GM11168 (cell line): Measurements from ENCODE around the gene DCDC2.
"Not testable (repeated sequence)": the region's sequence is repeated elsewhere in the genome, so short reads cannot be mapped to it uniquely, and the experiment has no call there.

Source experiments
- in situ Hi-C: fragments of 300-500 bp; cut with MboI; formaldehyde crosslinking; loops from one replicate; pipeline ENCODE4 v1.12.0; 2022; ENCODE audit warnings: low sequenced_read_pairs; ENCODE audit not compliant: unreplicated experiment

Gene DCDC2

DNA sequence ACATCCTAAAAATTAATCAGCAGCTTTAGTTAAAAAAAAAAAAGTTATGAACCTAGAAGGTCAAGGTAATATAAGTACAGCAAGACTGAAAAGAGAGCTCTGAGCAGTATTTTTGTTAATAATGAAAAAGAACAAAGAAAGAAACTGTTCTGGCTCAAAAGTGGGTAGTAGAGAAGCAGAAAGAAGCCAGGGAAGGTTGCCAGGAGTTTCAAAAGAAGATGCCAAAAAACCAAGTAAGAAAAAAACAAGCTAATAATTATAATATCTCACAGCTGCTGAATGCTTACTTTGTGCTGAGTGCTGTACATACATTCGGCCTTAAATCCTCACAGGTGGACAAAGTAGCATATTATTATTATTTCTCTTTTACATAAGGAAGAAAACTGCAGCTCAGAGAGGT, 200.0 kb downstream of the DCDC2 start:
- in situ Hi-C loops, result no loop called here

DNA sequence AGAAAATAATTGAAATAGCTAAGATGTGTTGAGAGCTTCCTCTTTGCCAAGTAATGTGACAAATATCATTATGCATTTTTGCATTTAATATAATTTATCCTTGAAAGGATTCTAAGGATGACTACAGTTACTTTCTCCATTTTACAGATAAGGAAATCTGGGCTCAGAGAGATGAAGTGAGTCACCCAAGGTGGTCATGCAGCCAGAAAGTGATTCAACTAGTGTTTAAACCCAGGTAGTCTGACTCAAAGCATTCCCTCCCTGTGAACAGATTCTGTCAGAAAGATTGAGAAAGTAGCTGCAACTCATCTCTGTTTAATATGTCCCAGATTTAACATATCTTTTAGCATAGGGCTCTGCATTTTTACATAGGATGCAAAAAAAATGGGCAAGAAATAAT, 203.7 kb downstream of the DCDC2 start:
- in situ Hi-C loops, result no loop called here

DNA sequence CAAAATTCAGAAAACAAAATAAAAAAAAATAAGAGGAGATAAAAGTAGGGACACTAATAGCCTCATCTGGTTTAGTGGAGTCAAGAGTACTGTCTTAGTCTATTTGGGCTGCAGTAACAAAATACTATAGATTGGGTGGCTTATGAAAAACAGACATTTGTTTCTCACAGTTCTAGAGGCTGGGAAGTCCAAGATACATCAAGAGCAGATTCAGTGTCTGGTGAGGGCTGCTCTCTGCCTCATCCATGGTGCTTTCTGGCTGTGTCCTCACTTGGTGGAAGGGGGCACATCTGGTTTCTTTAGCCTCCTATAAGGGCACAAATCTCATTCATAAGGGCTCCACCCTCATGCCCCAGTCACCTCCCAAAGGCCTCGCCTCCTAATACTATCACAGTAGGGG, 205.8 kb downstream of the DCDC2 start:
- in situ Hi-C loops, result no loop called here

DNA sequence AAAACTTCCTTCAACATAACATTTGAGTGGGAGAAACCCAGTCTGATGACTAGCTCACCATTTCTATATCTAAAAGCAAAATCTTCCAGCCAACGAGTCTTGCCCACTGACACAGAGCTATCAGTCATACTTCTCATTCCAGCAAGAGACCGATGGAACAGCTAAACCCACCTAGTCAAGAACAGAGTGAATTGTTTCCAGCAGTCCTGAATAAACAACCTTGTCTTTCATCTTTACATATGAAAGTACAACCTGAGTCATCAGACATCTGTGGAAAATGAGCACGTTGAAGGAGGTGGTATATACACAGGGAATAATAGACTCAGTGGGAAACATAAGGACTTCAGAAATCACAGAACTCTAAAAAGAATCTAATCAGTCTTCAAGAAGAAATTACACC, 208.0 kb downstream of the DCDC2 start:
- in situ Hi-C loops, result no loop called here

DNA sequence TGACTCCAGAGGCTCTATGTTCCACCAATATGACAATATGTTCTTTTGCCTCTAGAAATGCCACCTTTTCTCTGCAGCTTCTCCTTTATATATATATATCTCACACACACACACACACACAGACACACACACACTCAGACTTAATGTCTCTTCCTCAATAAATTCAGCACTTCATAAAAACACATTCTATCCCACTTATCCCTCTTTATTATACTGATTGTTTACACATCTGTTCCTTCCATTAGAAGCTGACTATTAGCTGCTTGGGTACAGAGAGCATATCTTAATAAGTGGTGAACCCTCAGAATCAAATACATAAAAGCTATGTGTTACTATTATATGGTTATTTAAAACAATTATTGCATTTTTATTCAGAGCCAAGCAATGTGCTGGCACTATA, 208.6 kb downstream of the DCDC2 start:
- in situ Hi-C loops, result no loop called here

DNA sequence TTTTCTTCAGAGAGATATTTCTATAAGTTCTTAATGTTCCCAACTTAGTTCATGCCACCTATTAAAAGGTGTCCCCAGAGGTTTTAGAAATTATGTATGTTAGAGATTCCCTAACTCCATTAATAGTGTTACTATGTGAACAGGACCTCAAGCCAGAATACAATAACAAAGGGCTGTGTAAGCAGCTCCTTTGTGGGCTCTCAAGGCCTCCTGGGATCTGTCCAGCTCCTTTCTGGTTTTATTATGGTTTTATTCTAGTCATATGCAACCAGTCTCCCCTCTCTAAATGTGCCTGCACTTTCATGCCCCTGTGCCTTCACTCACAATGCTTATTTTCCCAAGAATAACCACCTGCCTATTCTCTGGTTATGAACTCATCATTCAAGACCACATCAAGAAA, 209.2 kb downstream of the DCDC2 start:
- in situ Hi-C loops, result no loop called here

DNA sequence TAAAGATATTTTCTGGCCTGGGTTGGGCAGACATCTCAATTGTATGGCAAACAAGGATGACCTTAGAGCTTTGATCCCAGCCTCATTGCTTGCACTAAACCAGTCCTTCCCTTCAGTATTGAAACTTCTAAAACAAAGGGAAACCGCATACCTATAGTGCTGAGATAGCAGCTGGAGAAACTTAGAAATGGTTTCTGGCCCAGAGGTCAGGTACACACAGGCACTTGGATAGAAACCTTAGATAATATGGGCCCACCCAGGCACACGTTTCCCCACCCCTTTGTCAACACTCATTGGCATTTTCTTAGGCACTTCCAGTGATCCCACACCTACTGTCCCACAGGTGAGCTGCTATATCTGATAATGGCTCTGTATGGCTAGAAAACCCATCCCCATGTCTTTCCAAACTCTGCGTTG, 209.7 kb downstream of the DCDC2 start:
- in situ Hi-C loops, result no loop called here

DNA sequence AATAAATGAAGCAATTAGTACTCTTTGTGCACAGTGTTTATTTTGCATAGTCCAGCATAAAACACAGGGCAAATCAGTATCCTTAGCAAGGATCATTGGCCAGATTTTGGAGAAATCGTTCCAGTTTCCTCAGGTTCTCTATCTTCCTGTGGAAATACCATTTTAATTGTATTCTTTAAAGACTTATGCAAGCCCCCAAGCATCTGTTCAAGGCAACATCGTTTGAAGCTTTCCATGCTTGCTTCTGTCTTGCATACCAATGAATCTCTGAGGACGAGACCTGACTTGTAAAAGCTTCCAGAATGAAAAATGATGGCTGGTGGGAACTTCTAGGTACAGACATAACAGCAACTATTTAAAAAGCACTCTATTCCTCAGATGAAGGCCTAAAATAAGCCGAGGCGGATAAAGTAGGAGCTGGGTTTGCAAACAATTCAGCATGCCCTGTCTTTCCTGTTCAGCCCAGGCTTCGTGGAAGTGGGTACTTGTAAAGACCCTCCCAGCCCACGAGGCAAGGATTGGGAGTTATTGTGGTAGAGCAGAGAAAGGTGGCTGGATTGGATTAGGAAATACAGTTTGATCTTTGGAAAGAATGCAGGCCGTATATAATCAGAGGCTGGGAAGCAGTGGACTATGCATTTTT, 210.2 kb downstream of the DCDC2 start:
- in situ Hi-C loops, result no loop called here

DNA sequence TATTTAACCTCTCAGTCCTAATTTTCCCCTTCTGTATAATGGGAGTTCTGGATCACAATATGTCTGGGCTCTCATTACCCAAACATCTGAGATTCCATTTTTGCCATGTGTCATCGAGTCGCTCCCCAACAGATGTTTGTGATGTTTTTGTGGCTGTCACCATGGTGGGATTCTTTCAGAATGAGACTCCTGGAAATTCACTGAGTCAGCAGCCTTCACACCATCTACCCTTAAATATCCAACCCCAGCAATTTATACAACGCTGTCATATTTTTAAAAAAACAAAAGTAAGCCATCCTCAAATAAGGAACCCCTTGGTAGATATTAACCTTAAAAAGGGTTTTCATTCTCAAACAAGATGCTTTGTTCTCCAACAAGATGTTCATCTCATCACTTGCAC, 211.0 kb downstream of the DCDC2 start:
- in situ Hi-C loops, result no loop called here

DNA sequence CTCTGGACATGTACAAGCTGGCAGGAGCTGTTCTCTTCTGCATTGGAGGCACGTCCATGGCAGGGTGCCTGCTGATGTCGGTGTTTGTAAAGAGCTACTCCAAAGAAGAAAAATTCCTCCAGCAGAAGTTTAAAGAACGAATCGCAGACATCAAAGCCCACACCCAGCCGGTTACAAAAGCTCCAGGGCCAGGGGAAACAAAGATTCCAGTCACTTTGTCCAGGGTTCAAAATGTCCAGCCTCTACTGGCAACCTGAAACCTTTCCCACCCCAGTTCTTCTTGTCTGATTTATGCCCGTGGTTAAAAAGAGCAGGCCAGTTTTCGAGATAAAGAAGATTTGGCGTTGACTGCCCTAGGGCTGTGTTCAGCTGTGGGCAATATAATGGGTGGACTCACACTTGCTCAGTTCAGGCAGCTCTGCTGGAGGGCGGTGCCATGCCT, 212.1 kb downstream of the DCDC2 start:
- in situ Hi-C loops, result no loop called here

DNA sequence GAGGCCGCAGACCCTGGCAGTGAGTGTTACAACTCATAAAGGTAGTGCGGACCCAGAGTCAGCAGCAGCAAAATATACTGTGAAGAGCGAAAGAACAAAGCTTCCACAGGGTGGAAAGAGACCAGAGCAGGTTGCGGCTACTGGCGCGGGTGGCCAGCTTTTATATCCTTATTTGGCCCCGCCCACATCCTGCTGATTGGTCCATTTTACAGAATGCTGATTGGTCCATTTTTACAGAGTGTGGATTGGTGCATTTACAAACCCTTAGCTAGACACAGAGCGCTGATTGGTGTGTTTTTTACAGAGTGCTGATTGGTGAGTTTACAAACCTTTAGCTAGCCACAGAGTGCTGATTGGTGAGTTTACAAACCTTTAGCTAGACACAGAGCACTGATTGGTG, 215.1 kb downstream of the DCDC2 start:
- in situ Hi-C loops, result not testable (repeated sequence)

DNA sequence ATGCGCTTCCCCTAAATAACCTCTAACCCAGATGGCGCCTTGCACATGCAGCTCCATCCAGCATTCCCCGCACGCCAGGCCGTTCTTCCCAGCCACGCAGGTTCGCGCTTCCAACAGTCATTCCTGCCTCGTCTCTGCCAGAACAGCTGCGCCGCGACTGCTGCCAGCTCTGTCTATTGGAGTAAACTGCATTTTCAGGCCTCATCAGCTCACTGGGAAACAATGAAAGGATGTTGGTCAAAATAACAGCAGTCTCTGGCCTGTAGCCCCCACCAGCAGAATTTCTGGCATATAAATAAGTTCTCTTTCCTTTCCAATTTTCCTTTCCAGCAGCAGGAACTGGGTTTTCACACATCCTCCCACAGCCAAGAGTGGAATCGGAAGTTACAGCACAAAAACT, 217.3 kb downstream of the DCDC2 start:
- in situ Hi-C loops, result no loop called here

DNA sequence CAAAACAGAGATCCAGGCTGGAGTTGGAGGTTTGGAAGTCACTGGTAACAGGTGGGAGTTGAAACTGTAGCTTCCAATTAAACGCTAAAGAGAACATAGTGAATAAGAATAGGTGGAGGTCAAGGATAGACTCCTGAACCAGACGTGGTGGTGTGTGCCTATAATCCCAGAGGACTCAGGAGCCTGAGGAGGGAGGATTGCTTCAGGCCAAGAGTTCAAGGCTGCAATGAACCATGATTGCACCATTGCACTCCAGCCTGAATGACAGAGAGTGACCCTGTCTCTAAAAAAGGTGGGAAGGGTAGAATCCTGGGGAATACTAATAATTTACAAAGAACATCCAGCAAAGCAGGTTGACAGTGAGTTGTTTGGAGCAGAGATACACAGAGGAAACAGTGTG, 218.2 kb downstream of the DCDC2 start:
- in situ Hi-C loops, result no loop called here

DNA sequence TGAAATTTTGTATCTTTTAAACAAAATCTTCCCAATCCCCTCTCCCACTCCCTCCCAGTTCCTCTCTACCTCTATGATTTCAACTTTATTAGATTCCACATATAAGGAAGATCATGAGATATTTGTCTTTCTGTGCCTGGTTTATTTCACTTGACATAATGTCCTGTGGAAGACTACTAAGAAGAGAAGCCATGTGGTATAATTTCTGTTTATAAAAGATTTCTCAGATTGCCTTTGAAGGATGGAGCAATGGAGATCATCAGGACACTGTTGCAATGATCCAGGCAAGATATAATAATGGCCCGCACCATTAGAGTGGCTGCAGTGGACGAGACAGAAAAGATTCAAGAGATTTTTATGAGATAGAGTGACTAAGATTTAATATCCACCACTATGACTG, 218.8 kb downstream of the DCDC2 start:
- in situ Hi-C loops, result no loop called here

DNA sequence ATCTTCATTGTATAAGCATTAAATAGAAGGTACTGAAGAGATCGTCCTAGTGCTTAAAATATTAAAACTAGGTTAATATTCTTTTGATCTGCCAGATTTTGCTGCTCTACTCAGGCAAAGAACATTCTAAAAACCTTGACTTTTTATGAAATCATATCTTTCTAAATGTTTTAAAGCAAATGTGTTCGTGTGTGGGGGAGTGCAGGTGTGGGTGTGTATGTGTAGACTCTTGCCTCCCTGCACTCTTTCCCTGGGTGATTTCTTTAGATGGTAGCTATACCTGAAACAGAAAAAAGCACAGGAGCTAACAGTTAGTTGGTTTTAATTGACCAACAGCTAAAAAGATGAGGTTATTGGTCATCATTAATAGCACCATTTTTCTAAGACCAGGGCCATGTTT, 226.1 kb downstream of the DCDC2 start:
- in situ Hi-C loops, result no loop called here

DNA sequence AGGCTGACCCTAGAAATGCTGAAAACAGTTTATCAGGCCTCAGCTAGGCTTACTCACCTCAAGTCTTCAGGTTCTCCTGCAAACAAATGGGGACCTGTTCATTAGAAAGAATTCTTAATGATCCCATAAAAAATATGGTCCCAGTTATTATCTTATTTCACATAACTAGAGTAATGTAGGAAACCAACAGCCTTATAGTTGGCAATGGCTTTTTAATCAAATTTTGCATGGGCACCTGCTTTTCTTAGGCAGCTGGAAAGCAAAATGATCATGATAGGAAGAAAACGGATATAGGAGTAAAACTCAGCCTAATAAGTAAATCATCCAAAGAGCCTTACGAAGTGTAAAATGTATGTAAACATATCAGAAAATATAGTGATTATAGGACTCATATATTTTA, 230.5 kb downstream of the DCDC2 start:
- in situ Hi-C loops, result no loop called here

DNA sequence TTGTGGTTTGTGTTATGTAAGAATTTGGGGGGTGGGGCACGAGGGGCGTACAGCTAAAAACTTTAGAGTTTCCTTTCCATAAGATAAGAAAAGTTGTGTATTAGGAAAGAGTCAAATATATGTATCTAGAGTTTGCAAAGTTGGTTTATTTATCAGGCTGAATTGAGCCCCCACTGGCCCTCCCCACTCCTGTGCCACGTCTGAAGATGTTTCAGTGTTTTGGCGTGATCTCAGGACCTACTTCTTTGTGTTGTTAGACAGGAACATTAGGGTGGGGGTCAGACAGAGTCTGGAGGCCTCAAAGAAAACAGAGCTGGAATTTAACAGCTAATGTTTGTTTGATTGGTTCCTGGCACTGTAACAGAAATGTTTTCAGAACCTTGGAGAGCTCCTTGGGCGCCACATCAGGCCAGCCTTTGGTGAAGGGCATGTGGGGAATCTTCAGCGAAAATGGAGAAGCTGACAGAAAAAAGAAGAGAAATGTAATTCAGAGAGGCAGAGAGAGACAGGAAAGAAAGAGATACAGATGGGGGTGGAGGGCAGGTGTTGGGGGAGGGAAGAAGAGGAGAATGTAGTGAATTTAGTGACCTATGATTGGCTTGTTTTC, 231.2 kb downstream of the DCDC2 start:
- in situ Hi-C loops, result no loop called here

DNA sequence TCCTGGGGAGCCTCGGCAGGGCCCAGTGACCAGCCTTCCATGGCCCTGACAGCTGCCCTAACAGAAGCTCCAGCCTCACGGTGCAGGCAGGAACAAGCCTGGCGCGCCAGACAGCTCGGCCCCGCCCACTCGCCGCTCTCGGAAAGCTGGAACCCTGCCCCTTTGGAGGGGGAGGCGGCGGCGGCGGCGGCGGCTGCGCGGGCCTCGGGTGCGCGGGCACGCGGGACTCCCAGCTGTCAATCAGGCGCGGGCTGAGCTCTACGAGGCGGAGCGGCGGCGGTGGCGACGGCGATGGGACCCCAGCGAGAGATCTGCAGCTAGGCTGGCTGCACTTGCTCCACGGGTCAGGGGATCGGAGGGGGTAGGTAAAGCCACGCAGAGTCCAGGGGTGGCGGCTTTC, 231.9 kb downstream of the DCDC2 start, which contains the start of gene NRSN1:
NRSN1 (plus strand) TSS at position 236 of the 400 bp plus-strand sequence. CDS start 8,113 bp downstream, outside the sequence.
- in situ Hi-C loops, result no loop called here

DNA sequence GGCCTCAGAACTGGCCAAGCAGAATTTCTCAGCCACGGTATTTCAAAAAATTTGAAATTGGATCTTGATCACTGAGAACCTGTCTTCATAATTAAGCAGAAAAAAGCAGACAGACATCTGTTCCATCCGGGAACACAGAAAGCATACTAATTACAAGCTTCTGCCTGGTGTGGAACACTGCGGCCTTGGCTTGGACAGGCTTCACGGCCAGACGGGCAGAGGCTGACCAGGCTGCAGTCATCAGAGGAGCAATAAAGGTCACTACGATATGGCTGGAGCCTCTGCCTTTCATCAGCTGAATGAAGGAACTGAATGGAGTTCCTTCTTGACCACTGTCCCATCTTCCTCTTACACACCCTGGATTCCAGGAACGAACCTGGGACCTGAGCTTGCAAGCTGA, 235.7 kb downstream of the DCDC2 start:
- in situ Hi-C loops, result no loop called here
